Sigmoid colon (tissue), 7 donors: Measurements from ENCODE around the gene ASTL. TPM values are rescaled to one million over a fixed set of nuclear protein-coding genes. Genes with fewer than 3 reads are reported as not detected.

ENCODE experiments used
- DNase-seq: peaks from one replicate; pipeline ENCODE4 v3.0.0-alpha.2; 2019
- H3K27ac ChIP-seq, 4 donors: fragments of 200-600 bp; sonication (generic); one replicate each; pipeline ENCODE4 v1.5.1; 2016 to 2019; ENCODE audit warnings: mild to moderate bottlenecking in 1 of 4
- H3K27me3 ChIP-seq, 3 donors: fragments of 200-600 bp; sonication (generic); one replicate each; pipeline ENCODE4 v1.5.1; 2019; ENCODE audit warnings: mild to moderate bottlenecking in 1 of 3
- H3K36me3 ChIP-seq, 4 donors: fragments of 200-600 bp; sonication (generic); one replicate each; pipeline ENCODE4 v1.5.1; 2016 to 2019
- H3K4me1 ChIP-seq, 4 donors: fragments of 200-600 bp; sonication (generic); one replicate each; pipeline ENCODE4 v1.5.1; 2017 to 2019
- H3K4me3 ChIP-seq, 4 donors: fragments of 200-600 bp; sonication (generic); one replicate each; pipeline ENCODE4 v1.5.1; 2017 to 2019; ENCODE audit warnings: mild to moderate bottlenecking in 2 of 4, moderate library complexity in 1 of 4
- H3K9me3 ChIP-seq, 4 donors: fragments of 200-600 bp in 3 of 4; sonication (generic) in 3 of 4; one replicate each; pipeline versions ENCODE4 v1.5.1 to v1.6.1; 2013 to 2019
- CTCF ChIP-seq, 4 experiments: fragments of 450-650 bp in 3 of 4; fragments of 200-600 bp in 1 of 4; IDR thresholded peaks; one replicate each; pipeline ENCODE4 v1.5.1; 2016 to 2019; ENCODE audit warnings: antibody characterized with exemption in 4 of 4, mild to moderate bottlenecking in 3 of 4, moderate library complexity in 2 of 4
- EP300 ChIP-seq, 4 donors: sonication (generic); formaldehyde crosslinking; IDR thresholded peaks; one replicate each; pipeline ENCODE4 v1.6.1; 2017; ENCODE audit warnings: antibody characterized with exemption in 4 of 4
- POLR2A ChIP-seq, 2 donors: fragments of 450-650 bp; IDR thresholded peaks; one replicate each; pipeline ENCODE4 v1.6.1; 2016; ENCODE audit warnings: antibody characterized with exemption in 2 of 2, mild to moderate bottlenecking in 2 of 2, moderate library complexity in 2 of 2
- POLR2AphosphoS5 ChIP-seq, 4 donors: sonication (generic); formaldehyde crosslinking; IDR thresholded peaks; one replicate each; pipeline ENCODE4 v1.6.1; 2017; ENCODE audit warnings: antibody characterized with exemption in 4 of 4
- WGBS, 2 donors: extraction: QIAGEN DNeasy Blood & Tissue Kit; methylation state at CpG; one replicate each; pipeline ENCODE4 v1.1.7; 2013; 5-methylcytosine and 5-hydroxymethylcytosine counted together
- intact Hi-C: fragments of 100-400 bp; cut with DNase I; formaldehyde crosslinking; loops from one replicate; pipeline ENCODE4 v1.15.1; 2023
- polyA plus RNA-seq, 3 donors: library from polyadenylated mRNA; stranded (reverse); fragments of 200-250 nt; gene quantifications; one replicate each; pipeline ENCODE4 v1.2.3, GENCODE V29; 2013
- total RNA-seq, 4 donors: library from RNA; depleted of rRNA; stranded (reverse); fragments of >200 nt; gene quantifications; one replicate each; pipeline ENCODE4 v1.1.0, GENCODE V29; 2016
- donor health status: healthy with polysubstance abuse.
- donor health status: Bipolar disorder and iron deficiency.
- donor health status: healthy.

The ASTL gene
- total and polyA plus RNA-seq, 7 donors: 0.36 TPM; not detected in 6

DNA sequence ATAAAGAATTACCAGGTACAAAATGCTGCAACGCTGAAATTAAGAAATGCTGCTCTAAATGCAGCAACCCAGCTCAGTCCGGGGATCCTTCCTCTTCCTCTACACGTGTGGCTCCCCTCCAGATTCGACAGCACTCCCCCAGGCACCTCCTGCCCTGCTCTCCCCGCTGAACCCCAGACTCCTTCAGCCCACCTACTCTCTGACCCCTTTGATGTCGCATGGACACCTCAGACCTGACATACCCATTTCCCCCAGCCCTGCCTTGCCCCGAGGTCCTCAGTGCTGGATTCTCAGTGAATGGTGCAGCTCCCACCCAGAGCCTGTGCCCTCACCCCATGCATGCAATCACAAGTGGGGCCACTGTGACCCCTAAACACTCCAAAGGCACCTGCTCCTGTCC, 17.3 kb downstream of the ASTL start:
- TF ChIP-seq CTCF (IDR thresholded peaks at IDR 0.05): no peak
- no peak for TF ChIP-seq POLR2A (IDR thresholded peaks at IDR 0.05)
- no peak for TF ChIP-seq EP300 (IDR thresholded peaks at IDR 0.05)
- WGBS, 2 donors: 56 to 58% methylated on average over 7 of the region's 7 CpGs
- Histone ChIP-seq H3K9me3 (no peaks in the 10 kb centered on the region), H3K4me3 (no peak overlapping the region), H3K36me3 (no peaks in the 10 kb centered on the region), H3K27me3 (peaks cover 19 to 43% (median 20%) of the 10 kb centered on the region in 3 donors), H3K4me1 (peaks cover 0 to 15% (median 15%) of the 10 kb centered on the region in 4 donors), H3K27ac (no peak overlapping the region)
- DNase-seq: no peak
- intact Hi-C loops: no loop called here

- no peaks in the 10 kb centered on the region for H3K9me3 ChIP-seq
- intact Hi-C loops: no loop called here
- peaks cover 25 to 51% (median 28%) of the 10 kb centered on the region in 3 donors for H3K27me3 ChIP-seq
- H3K4me3 ChIP-seq: no peak overlapping the region
- WGBS, 2 donors: 32 to 52% methylated on average over 11 of the region's 11 CpGs
- H3K4me1 ChIP-seq: peaks cover 0 to 18% (median 17%) of the 10 kb centered on the region in 4 donors
- no peak overlapping the region for H3K27ac ChIP-seq
- no peak for DNase-seq
- no peaks in the 10 kb centered on the region for H3K36me3 ChIP-seq
- TF ChIP-seq POLR2AphosphoS5 (IDR thresholded peaks at IDR 0.05) (no peak), EP300 (IDR thresholded peaks at IDR 0.05) (no peak), POLR2A (IDR thresholded peaks at IDR 0.05) (no peak)
These were observed 18.1 kb downstream of the ASTL start for GRCh38 chr2:96120091-96120720.

GRCh38 chr2:96119389-96119751, 18.9 kb downstream of the ASTL start:
- no peak for DNase-seq
- 97% methylated on average over 5 of the region's 5 CpGs for WGBS, 2 donors

GRCh38 chr2:96118698-96119388, 19.5 kb downstream of the ASTL start:
- TF ChIP-seq EP300 (IDR thresholded peaks at IDR 0.05) (no peak), CTCF (IDR thresholded peaks at IDR 0.05) (no peak), POLR2A (IDR thresholded peaks at IDR 0.05) (no peak), POLR2AphosphoS5 (IDR thresholded peaks at IDR 0.05) (no peak)
- no peaks in the 10 kb centered on the region for H3K9me3 ChIP-seq
- peak; percentile 63 for DNase-seq
- no peaks in the 10 kb centered on the region for H3K36me3 ChIP-seq
- WGBS, 2 donors: 84 to 91% methylated on average over 13 of the region's 13 CpGs
- no peak overlapping the region for H3K27ac ChIP-seq
- peaks cover 0 to 18% (median 17%) of the 10 kb centered on the region in 4 donors for H3K4me1 ChIP-seq
- intact Hi-C loops: loop anchor here (10.0 kb wide), 1 partner anchor 94 kb away; no protein-coding TSS in a partner anchor
- peaks cover 25 to 55% (median 31%) of the 10 kb centered on the region in 3 donors for H3K27me3 ChIP-seq
- H3K4me3 ChIP-seq: no peak overlapping the region

More at GRCh38 chr2:96119389-96119751, 18.9 kb downstream of the ASTL start:
- H3K4me3 ChIP-seq: no peak overlapping the region
- intact Hi-C loops: loop anchor here (10.0 kb wide), 1 partner anchor 95 kb away; no protein-coding TSS in a partner anchor
- no peaks in the 10 kb centered on the region for H3K36me3 ChIP-seq
- no peaks in the 10 kb centered on the region for H3K9me3 ChIP-seq
- H3K4me1 ChIP-seq: peaks cover 0 to 18% (median 17%) of the 10 kb centered on the region in 4 donors
- peaks cover 25 to 55% (median 31%) of the 10 kb centered on the region in 3 donors for H3K27me3 ChIP-seq
- TF ChIP-seq EP300 (IDR thresholded peaks at IDR 0.05) (no peak), POLR2A (IDR thresholded peaks at IDR 0.05) (no peak), CTCF (IDR thresholded peaks at IDR 0.05) (no peak), POLR2AphosphoS5 (IDR thresholded peaks at IDR 0.05) (no peak)
- H3K27ac ChIP-seq: no peak overlapping the region
